ENCODE data around the gene HEXD. TPM values are rescaled to one million over a fixed set of nuclear protein-coding genes. Genes with fewer than 3 reads are reported as not detected.
"Not testable (repeated sequence)": the region's sequence is repeated elsewhere in the genome, so short reads cannot be mapped to it uniquely, and the experiment has no call there.

The HEXD gene
- total and polyA plus RNA-seq, 5 donors = 13.6 to 24.4 (median 19.4) TPM

DNA sequence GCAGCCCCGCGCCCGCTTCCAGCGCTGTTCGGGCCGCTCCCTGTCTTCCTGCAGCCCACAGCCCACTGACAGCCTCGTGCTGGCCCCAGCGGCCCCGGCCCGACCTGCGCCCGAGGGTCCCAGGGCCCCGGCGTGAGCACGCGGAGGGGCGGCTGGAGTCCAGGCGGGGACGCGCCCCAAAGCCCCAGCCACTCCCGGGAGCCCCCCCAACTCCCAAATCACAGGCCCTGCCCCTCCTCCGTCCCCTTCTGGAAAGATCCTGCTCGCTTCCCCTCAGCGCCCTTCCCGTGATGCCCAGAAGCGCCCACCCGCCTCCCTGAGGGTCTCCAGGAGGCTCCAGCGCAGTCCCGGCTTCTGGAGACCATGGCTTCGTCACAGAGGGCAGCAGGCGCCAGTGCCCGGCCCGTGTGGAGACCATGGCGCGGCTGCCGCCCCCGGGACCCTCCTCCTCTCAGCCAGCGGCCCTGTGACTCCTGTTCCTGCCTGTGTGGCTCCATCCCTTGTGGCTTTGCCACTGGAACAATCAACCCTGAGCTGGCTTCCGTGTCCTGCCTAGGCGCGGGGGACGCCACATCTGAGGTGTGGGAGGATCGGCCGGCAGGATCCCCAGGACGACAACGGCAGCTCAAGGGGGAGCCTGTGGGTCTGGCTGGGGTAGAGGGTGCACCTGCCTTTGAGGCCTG, 42.6 kb upstream of the HEXD start:
- ATAC-seq (no peak), DNase-seq (peak in 2 of 3 donors; percentile 47 to 51)
- Histone ChIP-seq H3K4me3 (ENCODE audit: low read length) (no peak overlapping the region), H3K27me3 (ENCODE audit: control insufficient read depth, insufficient read depth) (no peaks in the 10 kb centered on the region), H3K9me3 (ENCODE audit: control insufficient read depth, low read length) (no peaks in the 10 kb centered on the region), H3K4me1 (ENCODE audit: control insufficient read depth, insufficient read depth, low read length) (no peaks in the 10 kb centered on the region), H3K27ac (ENCODE audit: low read length) (no peak overlapping the region)
- 61% methylated on average over 46 of the region's 46 CpGs for WGBS
- intact Hi-C loops (cut with DNase I) = no loop called here

DNA sequence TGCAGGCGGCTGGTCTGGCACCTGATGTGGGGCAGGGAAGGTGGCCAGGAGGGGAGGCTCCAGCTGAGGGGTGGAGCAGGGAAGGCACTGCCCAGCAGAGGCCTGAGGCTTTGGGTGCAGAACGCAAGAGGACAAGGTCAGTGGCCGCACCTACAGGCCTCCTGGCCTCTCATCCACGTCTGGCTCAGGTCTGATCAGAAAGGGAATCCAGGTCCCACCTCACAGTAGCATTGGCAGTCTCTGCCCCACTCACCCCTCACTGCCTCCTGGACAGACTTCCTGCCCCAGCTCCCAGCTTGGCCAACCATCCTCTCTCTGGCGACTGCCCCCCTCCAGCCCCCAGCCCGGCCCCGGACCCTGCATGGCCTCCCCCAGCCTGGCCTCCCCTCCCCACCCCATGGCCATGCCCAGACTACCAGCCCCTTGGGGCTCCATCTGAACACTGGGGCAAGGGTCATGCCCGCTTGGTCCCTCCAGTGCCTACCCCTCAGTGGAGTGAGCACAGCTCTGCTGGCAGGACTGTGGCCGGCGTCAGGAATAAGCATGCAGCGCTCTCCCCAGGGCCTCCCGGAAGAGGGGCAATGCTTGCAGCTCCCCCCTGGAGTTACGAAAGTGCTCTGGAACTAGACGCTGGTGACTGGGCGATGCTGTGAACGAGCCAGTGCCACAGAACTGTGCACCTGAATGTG, 42.0 kb upstream of the HEXD start:
- peak in 1 of 3 donors; percentile 63 for DNase-seq
- 78% methylated on average over 16 of the region's 16 CpGs for WGBS
- Histone ChIP-seq H3K4me3 (ENCODE audit: low read length) (no peak overlapping the region), H3K27ac (ENCODE audit: low read length) (no peak overlapping the region), H3K4me1 (ENCODE audit: control insufficient read depth, insufficient read depth, low read length) (no peaks in the 10 kb centered on the region), H3K27me3 (ENCODE audit: control insufficient read depth, insufficient read depth) (no peaks in the 10 kb centered on the region), H3K9me3 (ENCODE audit: control insufficient read depth, low read length) (no peaks in the 10 kb centered on the region)
- ATAC-seq = no peak
- intact Hi-C loops (cut with DNase I) = no loop called here

DNA sequence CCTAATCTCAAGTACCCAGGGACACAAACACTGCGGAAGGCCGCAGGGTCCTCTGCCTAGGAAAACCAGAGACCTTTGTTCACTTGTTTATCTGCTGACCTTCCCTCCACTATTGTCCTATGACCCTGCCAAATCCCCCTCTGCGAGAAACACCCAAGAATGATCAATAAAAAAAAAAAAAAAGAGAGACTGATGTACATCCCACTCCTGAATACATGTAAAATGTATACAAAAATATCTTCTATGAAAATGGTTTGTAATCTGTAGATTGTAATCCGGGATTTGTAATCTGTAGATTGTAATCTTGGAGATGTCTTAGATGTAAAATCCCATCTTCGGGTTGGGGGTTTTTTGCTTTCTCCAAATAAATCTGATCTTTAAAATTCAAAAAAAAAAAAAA, 40.9 kb upstream of the HEXD start:
- H3K4me3 ChIP-seq (ENCODE audit: low read length); intact Hi-C loops (cut with DNase I); H3K9me3 ChIP-seq (ENCODE audit: control insufficient read depth, low read length); ATAC-seq; H3K27me3 ChIP-seq (ENCODE audit: control insufficient read depth, insufficient read depth); DNase-seq; H3K27ac ChIP-seq (ENCODE audit: low read length); H3K4me1 ChIP-seq (ENCODE audit: control insufficient read depth, insufficient read depth, low read length): not testable (repeated sequence)
- WGBS = 48% methylated on average over 3 of the region's 5 CpGs

DNA sequence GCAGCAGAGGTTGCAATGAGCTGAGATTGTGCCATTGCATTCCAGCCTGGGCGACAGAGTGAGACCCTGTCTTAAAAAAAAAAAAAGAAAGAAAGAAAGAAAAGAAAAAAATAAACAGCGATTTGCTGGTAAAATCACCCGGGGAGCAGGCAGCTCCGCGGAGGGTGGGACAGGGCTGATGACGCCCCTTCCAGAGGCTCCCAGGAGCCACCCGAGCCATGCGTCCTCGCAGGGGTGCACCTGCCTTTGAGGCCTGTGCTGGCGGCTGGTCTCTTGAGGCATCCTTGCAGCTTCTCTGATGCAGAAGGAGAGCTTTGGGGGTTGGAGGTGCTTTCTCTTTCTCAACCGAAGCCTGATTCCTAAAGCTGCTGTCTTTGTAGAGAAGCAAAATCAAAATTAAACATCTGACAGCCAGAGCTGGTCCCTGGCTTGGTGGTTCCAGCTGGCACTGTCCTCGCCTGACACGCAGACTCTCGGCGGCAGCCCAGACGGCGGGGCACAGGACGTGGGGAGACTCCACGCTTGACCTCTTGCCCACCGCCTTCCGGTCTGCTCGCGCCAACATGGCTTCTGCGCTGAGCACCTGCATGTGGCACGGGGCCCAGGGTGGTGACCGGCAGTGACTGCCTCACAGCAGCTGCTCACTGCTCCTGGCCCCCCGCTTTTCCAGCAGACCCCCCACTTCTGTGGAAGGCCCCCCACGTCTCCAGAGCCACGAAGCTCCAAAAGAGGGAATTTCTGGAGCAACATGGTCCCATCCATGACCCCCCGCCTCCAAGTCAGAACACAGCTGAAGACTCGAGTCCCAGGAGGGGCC, 40.0 kb upstream of the HEXD start:
- Histone ChIP-seq H3K9me3 (ENCODE audit: control insufficient read depth, low read length) (no peaks in the 10 kb centered on the region), H3K4me3 (ENCODE audit: low read length) (no peak overlapping the region), H3K27ac (ENCODE audit: low read length) (no peak overlapping the region), H3K4me1 (ENCODE audit: control insufficient read depth, insufficient read depth, low read length) (no peaks in the 10 kb centered on the region), H3K27me3 (ENCODE audit: control insufficient read depth, insufficient read depth) (no peaks in the 10 kb centered on the region)
- intact Hi-C loops (cut with DNase I) = no loop called here
- 73% methylated on average over 31 of the region's 31 CpGs for WGBS
- ATAC-seq (no peak), DNase-seq (no peak)

DNA sequence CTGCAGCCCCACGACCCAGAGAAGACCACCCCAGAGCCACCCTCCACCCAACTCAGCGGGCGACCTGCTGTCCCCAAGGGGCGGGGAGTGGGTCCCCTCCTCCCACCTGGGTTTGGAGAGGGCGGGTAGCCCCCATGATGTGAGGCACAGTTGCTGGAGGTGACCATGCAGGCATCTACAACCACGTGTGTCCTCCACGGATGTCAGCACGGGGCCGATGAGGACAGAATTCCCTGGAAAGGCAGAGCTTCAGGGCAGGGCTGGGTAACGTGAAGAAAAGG, 39.5 kb upstream of the HEXD start:
- H3K27ac ChIP-seq (ENCODE audit: low read length) = no peak overlapping the region
- no peak for DNase-seq
- 68% methylated on average over 10 of the region's 10 CpGs for WGBS
- H3K27me3 ChIP-seq (ENCODE audit: control insufficient read depth, insufficient read depth) = no peaks in the 10 kb centered on the region
- H3K9me3 ChIP-seq (ENCODE audit: control insufficient read depth, low read length) = no peaks in the 10 kb centered on the region
- no peak overlapping the region for H3K4me3 ChIP-seq (ENCODE audit: low read length)
- no peaks in the 10 kb centered on the region for H3K4me1 ChIP-seq (ENCODE audit: control insufficient read depth, insufficient read depth, low read length)
- ATAC-seq = no peak
- intact Hi-C loops (cut with DNase I) = no loop called here

DNA sequence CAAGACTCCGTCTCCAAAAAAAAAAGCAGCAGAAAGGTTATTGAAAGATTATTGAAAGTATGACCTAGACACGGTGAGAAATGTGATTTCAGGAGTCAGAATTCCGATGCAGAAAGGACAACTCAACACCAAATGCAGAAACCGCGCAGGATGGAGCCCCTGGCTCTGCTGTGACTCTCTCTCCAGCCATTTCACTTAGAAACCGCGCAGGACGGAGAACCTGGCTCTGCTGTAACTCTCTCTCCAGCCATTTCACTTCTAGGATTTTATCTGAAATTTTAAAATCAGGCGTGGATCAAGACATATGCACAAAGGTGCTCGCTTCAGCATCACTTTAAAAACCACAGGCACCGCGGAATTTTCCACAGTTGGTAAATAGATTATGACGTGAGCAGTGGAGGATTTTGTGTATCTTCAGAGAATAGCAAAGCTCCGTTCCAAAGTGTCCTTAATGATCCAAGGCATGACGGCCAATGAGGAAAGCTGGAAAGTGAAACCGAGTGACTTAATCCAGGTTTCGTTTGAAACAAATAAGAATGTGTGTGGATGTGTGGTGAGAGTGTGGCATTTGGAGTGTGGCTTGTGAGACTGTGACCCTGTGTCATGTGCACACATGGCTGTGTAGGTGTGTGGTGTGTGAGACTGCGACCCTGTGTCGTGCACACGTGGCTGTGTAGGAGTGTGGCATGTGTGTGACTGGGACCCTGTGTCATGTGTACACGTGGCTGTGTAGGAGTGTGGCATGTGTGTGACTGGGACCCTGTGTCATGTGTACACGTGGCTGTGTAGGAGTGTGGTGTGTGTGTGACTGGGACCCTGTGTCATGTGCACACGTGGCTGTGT, 37.1 kb upstream of the HEXD start:
- Histone ChIP-seq H3K27ac (ENCODE audit: low read length) (no peak overlapping the region), H3K4me3 (ENCODE audit: low read length) (no peak overlapping the region), H3K9me3 (ENCODE audit: control insufficient read depth, low read length) (no peaks in the 10 kb centered on the region), H3K4me1 (ENCODE audit: control insufficient read depth, insufficient read depth, low read length) (no peaks in the 10 kb centered on the region), H3K27me3 (ENCODE audit: control insufficient read depth, insufficient read depth) (no peaks in the 10 kb centered on the region)
- no peak for DNase-seq
- 62% methylated on average over 23 of the region's 23 CpGs for WGBS
- intact Hi-C loops (cut with DNase I) = no loop called here
- ATAC-seq = no peak

DNA sequence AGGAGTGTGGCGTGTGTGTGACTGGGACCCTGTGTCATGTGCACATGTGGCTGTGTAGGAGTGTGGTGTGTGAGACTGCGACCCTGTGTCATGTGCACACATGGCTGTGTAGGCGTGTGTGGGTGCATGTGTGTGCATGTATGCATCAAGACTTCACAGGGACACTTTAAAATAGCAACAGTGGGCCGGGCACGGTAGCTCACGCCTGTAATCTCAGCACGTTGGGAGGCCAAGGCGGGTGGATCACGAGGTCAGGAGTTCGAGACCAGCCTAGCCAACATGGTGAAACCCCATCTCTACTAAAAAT, 36.5 kb upstream of the HEXD start:
- H3K9me3 ChIP-seq (ENCODE audit: control insufficient read depth, low read length); DNase-seq; intact Hi-C loops (cut with DNase I); H3K27me3 ChIP-seq (ENCODE audit: control insufficient read depth, insufficient read depth); H3K27ac ChIP-seq (ENCODE audit: low read length); H3K4me1 ChIP-seq (ENCODE audit: control insufficient read depth, insufficient read depth, low read length); H3K4me3 ChIP-seq (ENCODE audit: low read length); ATAC-seq: not testable (repeated sequence)
- WGBS = 72% methylated on average over 10 of the region's 10 CpGs

DNA sequence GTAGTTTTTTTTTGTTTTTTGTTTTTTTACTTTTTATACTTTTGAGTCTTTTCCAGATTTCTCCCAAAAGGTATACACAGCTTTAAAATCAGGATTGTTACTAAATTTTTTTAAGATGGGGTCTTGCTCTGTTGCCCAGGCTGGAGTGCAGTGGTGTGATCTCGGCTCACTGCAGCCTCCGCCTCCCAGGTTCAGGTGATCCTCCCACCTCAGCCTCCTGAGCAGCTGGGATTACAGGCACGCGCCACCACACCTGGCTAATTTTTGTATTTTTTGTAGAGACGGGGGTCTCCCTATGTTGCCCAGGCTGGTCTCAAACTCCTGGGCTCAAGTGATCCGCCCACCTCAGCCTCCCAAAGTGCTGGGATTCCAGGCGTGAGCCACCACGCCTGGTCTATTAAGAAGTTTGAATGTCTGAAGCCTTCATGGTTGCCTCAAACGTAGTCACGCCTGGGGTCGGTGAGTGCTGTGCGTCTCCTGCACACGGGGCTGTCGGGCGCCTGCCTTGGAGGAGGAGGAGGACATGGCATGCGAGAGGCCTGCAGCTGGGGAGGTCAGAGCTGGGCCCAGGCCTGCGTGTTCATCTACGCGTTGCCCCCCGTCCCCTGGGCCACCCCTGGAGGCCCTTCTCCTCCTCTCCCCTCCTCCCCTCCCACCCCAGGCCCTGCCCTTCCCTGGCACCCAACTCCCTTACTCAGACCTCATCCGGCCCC, 35.8 kb upstream of the HEXD start:
- WGBS = 86% methylated on average over 21 of the region's 21 CpGs
- not testable (repeated sequence) for H3K27me3 ChIP-seq (ENCODE audit: control insufficient read depth, insufficient read depth); ATAC-seq

DNA sequence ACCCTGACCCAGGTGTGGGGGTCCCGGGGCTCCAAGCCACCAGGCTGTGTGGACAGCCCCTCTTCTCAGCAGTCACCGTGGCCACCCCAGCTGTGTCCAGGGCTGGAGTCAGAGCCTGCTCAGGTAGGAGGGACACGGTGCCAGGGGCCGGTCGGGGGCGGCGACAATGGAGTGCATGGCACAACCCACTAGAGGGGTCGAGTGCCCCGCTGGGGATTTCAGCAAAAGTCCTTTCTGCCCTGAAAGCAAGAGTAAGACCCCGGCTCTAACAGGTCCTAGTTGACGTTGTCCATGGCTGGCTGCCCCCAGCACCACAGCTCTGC, 35.3 kb upstream of the HEXD start:
- Histone ChIP-seq H3K4me1 (ENCODE audit: control insufficient read depth, insufficient read depth, low read length) (no peaks in the 10 kb centered on the region), H3K4me3 (ENCODE audit: low read length) (no peak overlapping the region), H3K27ac (ENCODE audit: low read length) (no peak overlapping the region), H3K9me3 (ENCODE audit: control insufficient read depth, low read length) (no peaks in the 10 kb centered on the region), H3K27me3 (ENCODE audit: control insufficient read depth, insufficient read depth) (no peaks in the 10 kb centered on the region)
- DNase-seq = no peak
- ATAC-seq = no peak
- WGBS = 78% methylated on average over 11 of the region's 11 CpGs
- intact Hi-C loops (cut with DNase I) = no loop called here

More for the DNA sequence above, 35.8 kb upstream of the HEXD start:
- intact Hi-C loops (cut with DNase I); H3K4me3 ChIP-seq (ENCODE audit: low read length); H3K9me3 ChIP-seq (ENCODE audit: control insufficient read depth, low read length); H3K4me1 ChIP-seq (ENCODE audit: control insufficient read depth, insufficient read depth, low read length); H3K27ac ChIP-seq (ENCODE audit: low read length): not testable (repeated sequence)
- peak in 1 of 3 donors; percentile 46 for DNase-seq

DNA sequence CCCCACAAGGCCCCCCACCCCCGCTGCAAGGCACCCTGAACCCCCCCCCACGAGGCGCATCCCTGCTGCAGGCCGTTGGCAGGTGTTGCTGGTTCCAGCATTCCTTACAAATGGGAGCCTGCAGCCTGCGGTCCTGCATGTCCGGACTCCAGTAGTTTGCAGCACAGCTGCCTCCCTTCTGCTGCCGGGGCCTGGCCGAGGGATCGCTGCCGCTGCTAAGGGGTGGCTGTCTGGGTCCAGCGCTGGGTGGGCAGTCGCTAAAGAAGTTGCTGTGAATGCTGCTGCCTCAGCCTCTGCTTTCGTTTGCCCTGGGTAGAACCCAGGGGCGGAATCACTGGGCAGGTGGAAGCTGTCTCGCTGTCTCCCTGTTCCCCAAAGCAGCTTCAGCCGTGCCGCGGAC, 34.7 kb upstream of the HEXD start:
- H3K4me1 ChIP-seq (ENCODE audit: control insufficient read depth, insufficient read depth, low read length) = no peaks in the 10 kb centered on the region
- no peak overlapping the region for H3K27ac ChIP-seq (ENCODE audit: low read length)
- H3K27me3 ChIP-seq (ENCODE audit: control insufficient read depth, insufficient read depth) = no peaks in the 10 kb centered on the region
- WGBS = 64% methylated on average over 18 of the region's 18 CpGs
- no peaks in the 10 kb centered on the region for H3K9me3 ChIP-seq (ENCODE audit: control insufficient read depth, low read length)
- DNase-seq = peak in 1 of 3 donors; percentile 39
- ATAC-seq = no peak
- H3K4me3 ChIP-seq (ENCODE audit: low read length) = no peak overlapping the region
- intact Hi-C loops (cut with DNase I) = no loop called here
